Stimulated activated CD4-positive, alpha-beta T cell treated with anti-CD3 and anti-CD28 coated beads, Interleukin-4, amount 100 ng/mL, for 4 hours (primary cell): Measurements from ENCODE around the gene ANKRD17.

Experiments
- DNase-seq, 2 experiments: peaks; one replicate each; pipeline ENCODE4 v3.0.0-alpha.2; 2020

Gene ANKRD17

DNA sequence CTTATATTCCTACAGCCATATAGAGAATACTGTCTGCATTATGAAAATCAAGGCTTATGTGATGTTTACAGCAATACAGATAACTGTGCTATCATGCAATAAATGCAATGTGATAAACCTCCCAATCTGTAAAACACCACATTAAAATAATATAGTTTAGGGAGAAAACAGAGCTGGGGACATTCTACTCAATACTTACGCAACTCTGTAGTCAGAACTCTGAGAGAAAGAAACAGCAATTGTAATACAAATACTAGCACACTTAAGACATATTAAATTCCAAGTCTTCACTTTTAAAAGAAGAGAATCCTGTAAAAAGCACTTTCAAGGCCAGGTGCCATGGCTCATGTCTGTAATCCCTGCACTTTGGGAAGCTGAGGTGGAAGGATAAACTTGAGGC is 61.4 kb downstream of the ANKRD17 start:
- DNase-seq = no peak

GRCh38 chr4:73194064-73194463 is 64.5 kb downstream of the ANKRD17 start:
- DNase-seq = no peak

DNA sequence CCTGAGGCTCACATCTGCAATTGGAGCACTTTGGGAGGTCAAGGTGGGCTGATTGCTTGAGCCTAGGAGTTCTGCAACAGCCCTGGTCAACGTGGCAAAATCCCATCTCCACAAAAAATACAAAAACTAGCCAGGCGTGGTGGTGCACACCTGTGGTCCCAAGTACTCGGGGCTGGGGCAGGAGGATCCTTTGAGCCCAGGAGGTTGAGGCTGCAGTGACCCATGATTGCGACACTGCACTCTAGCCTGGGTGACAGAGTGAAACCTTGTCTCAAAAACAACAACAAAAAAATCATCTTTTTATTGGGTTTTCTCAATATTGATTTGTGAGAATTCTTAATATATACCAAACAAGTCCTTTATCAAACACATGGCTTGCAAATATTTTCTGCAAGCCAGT is 64.9 kb downstream of the ANKRD17 start:
- DNase-seq = no peak

- DNase-seq = no peak
These were observed 65.4 kb downstream of the ANKRD17 start for GRCh38 chr4:73193155-73193554.

- no peak for DNase-seq
These were observed 69.3 kb downstream of the ANKRD17 start for GRCh38 chr4:73189274-73189810.

DNA sequence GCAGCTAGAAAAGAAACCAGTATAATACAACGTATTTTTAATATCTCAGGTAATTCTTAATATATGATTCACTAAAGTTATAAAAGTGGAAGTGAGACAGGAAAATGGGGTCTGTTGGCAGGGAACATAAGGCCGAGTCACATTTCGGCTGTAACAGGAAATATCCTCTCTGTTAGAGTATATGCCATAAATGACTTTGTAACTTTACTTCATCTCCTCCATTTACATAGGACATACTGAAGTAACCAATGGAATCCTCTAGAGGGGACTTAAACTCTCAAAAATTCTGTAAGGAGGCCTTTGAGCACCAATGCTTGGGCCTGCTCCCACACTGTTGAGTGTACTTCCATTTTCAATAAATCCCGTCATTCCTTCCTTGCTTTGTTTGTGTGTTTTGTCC is 71.3 kb downstream of the ANKRD17 start:
- no peak for DNase-seq

GRCh38 chr4:73185903-73186302 is 72.7 kb downstream of the ANKRD17 start:
- DNase-seq = no peak

GRCh38 chr4:73181231-73181630 is 77.4 kb downstream of the ANKRD17 start:
- no peak for DNase-seq

GRCh38 chr4:73178389-73178788 is 80.2 kb downstream of the ANKRD17 start:
- DNase-seq = no peak

GRCh38 chr4:73172161-73172560 is 86.4 kb downstream of the ANKRD17 start:
- DNase-seq = no peak

DNA sequence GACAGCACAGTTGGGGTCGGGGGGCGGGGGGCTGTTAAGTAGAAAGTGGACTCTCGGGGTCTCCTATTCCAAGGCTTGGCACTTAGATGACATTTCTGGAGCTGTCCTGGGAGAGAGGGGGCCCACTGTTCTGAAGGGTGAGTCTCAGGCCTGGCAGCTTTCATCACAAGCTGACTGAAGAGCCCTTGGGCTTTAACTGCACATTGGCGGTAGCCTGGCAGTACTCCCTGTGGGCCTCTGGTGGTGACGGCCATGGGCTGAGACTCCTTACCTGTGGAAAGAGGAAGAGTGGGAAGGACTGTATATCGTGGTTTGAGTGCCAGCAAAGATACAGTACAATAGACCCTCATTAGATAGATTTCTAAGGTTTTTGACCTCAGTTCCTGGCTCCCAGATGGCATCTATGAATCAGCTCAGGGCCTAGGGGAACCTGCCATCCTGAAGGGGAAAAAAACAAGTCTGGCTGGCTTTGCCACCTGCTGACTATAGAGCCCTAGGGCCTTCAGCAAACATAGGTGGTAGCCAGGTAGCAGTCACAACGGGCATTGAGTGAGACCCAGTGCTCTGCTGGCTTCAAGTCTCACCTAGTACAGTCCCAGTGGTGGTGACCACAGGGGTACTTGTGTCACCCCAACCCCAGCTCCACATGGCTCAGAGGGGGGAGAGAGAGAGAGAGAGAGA is 87.9 kb downstream of the ANKRD17 start:
- no peak for DNase-seq

GRCh38 chr4:73166212-73166611 is 92.4 kb downstream of the ANKRD17 start:
- no peak for DNase-seq

GRCh38 chr4:73161527-73162185 is 96.9 kb downstream of the ANKRD17 start:
- no peak for DNase-seq

- no peak for DNase-seq
These were observed 102.2 kb downstream of the ANKRD17 start for GRCh38 chr4:73156394-73156793.

GRCh38 chr4:73152893-73153292 is 105.7 kb downstream of the ANKRD17 start:
- no peak for DNase-seq

DNA sequence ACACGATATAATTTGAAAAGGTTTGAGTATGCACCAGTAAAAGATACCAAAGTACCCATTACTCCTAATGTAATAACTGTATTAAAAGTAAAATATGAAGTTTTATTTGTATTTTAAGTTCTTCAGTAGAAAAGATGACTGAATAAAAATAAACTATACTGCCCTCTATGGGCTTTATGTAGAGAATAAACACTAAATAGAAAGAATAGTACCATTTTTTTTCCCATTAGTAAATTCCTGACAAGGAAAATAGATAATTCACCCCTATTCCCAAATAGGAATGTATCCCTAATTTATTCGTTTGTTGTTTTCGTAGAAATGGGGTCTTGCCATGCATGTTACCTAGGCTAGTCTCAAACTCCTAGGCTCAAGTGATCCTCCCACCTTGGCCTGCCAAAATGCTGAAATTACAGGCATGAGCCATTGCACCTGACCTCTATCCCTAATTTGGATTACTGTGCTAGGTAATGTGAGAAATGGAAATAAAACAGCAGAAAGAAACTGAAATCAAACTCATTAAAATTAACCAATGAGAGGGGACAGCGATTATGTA is 115.5 kb downstream of the ANKRD17 start:
- no peak for DNase-seq

DNA sequence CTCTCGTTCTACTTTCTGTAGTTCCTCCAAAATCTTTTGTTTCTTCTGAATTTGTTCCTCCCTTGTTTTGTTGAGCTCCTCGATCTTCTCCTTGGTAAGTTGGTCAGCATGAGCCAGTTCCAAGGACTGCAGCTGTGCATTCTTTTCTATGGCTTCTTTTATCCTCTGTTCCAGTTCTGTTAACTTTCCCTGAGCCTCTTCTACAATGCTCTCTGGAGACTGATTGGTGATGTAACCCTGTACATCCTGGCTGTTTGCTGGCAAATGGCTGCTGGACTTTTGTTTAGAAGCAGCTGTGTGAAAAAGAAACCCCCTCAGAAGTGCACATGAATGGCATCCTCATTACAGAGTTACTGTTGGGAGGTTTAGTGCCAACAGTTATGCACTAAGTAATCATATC is 118.6 kb downstream of the ANKRD17 start:
- DNase-seq = no peak

DNA sequence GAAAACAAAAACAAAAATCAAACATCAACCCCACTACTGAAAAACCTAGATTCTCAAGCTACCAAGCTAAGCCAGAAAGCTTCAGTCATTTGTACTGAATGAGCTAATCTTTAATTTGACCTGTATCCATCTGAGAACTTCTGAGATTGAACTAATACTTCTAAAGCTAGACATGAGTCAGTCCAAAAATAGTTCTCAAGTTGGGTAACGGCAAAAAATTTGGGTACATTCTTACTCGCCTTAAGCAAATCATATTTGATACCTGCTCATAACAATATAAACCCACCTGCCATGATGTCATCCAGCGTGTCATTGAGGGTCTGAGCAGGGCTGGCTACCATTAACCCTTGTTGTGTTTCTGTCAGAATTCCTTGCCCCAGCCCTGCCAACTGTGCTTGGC is 119.4 kb downstream of the ANKRD17 start:
- no peak for DNase-seq

DNA sequence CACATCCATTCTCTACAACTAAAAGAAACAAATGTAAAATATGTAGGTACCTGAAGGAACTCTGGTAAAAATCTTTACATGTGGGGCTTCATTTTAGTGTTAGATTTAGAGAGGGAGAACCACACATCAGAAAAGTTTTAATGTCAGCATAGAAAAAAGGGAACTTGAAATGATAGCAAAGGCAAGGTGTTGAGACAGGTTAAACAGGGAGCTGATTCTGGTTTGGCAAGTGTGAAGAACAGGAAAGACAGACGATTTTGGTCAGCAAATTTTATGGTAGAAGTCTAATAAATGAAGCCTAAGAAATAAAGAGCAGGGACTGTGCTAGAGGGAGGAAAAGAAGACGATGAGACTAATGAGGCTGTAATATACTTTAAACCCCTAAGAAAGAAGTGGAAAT is 121.5 kb downstream of the ANKRD17 start:
- no peak for DNase-seq

DNA sequence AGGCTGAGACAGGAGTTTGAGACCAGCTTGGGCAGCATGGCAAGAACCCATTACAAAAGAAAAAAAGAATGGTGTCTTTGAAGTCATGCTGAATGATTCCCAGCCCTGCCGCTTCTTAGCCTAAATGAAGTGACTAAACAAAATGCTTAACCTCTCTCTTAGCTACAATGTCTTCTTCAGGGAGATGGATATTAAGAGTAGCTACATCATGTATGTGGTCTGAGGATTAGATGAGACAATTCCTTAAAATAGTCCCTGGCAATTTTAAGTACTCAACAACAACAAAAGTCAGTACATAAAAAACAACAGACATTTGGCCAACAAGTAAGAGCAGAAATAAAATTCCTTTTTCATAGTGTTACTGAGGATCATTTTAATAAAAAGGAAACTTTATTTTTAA is 124.8 kb downstream of the ANKRD17 start:
- no peak for DNase-seq

- DNase-seq = no peak
These were observed 127.3 kb downstream of the ANKRD17 start for GRCh38 chr4:73131281-73131680.

GRCh38 chr4:73129319-73129718 is 129.3 kb downstream of the ANKRD17 start:
- DNase-seq = no peak

GRCh38 chr4:73127839-73128453 is 130.7 kb downstream of the ANKRD17 start:
- no peak for DNase-seq

DNA sequence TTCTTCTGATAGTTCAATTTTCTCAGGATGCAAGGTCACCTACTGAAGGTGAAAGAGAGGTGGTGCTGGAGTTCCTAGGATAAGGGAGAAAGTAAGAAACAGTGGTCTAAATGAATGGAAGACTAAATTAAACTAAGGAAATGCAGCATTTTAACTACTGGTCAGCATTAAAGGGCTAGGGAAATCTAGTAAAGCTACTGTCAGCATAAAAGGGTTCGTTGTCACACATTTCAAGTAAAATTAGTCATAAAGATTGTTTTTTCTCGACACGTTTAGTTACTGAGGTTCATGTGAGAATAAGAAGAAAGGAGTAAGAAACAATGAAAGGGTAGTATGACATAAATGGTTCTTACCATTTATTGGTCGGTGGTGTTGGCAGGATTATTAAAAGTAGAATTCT is 149.1 kb downstream of the ANKRD17 start:
- no peak for DNase-seq
